ENCODE measurements around the gene STARD3.

DNA sequence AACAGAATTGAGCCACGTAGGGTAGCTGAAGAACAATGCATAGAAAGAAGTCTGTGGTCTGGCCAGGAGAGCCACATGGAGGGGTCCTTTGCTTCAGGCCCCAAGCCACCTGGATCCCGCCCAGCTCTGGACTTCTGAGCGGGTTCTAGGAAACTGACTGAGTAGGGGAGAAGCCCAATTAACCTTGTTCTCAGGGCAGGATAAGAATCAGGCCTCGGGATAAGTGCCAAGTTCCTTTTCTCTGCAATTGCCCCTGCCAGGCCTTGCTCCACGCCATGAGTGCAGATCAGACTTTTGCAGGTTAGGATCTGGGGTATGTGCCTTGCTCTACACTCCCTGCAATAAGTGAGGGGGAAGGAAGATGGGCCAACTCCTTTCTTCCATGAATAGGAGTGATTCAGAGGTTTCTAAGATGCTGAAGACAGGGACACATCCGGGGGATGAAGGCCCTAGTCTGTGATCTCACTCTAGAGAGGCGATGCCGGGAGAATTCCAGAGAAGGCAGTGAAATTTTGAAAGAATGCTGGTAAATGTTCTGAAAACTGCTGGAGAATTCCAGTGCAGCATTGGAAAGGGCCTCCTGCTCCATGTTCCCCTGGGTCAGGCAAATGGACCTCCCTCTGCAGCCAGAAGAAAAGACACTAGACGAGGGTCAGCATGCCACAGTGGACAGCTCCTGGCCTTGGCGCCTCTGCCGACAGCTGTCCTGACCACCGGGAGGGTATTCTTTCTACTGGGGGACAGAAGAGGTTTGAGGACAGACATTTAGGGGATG is 35.0 kb upstream of the STARD3 start:
- TF ChIP-seq, protein P1, sequence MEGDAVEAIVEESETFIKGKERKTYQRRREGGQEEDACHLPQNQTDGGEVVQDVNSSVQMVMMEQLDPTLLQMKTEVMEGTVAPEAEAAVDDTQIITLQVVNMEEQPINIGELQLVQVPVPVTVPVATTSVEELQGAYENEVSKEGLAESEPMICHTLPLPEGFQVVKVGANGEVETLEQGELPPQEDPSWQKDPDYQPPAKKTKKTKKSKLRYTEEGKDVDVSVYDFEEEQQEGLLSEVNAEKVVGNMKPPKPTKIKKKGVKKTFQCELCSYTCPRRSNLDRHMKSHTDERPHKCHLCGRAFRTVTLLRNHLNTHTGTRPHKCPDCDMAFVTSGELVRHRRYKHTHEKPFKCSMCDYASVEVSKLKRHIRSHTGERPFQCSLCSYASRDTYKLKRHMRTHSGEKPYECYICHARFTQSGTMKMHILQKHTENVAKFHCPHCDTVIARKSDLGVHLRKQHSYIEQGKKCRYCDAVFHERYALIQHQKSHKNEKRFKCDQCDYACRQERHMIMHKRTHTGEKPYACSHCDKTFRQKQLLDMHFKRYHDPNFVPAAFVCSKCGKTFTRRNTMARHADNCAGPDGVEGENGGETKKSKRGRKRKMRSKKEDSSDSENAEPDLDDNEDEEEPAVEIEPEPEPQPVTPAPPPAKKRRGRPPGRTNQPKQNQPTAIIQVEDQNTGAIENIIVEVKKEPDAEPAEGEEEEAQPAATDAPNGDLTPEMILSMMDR (IDR thresholded peaks at IDR 0.05), result no peak
- TF ChIP-seq, protein P2, sequence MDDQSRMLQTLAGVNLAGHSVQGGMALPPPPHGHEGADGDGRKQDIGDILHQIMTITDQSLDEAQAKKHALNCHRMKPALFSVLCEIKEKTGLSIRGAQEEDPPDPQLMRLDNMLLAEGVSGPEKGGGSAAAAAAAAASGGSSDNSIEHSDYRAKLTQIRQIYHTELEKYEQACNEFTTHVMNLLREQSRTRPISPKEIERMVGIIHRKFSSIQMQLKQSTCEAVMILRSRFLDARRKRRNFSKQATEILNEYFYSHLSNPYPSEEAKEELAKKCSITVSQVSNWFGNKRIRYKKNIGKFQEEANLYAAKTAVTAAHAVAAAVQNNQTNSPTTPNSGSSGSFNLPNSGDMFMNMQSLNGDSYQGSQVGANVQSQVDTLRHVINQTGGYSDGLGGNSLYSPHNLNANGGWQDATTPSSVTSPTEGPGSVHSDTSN (IDR thresholded peaks at IDR 0.05), result no peak
- TF ChIP-seq, protein P3, sequence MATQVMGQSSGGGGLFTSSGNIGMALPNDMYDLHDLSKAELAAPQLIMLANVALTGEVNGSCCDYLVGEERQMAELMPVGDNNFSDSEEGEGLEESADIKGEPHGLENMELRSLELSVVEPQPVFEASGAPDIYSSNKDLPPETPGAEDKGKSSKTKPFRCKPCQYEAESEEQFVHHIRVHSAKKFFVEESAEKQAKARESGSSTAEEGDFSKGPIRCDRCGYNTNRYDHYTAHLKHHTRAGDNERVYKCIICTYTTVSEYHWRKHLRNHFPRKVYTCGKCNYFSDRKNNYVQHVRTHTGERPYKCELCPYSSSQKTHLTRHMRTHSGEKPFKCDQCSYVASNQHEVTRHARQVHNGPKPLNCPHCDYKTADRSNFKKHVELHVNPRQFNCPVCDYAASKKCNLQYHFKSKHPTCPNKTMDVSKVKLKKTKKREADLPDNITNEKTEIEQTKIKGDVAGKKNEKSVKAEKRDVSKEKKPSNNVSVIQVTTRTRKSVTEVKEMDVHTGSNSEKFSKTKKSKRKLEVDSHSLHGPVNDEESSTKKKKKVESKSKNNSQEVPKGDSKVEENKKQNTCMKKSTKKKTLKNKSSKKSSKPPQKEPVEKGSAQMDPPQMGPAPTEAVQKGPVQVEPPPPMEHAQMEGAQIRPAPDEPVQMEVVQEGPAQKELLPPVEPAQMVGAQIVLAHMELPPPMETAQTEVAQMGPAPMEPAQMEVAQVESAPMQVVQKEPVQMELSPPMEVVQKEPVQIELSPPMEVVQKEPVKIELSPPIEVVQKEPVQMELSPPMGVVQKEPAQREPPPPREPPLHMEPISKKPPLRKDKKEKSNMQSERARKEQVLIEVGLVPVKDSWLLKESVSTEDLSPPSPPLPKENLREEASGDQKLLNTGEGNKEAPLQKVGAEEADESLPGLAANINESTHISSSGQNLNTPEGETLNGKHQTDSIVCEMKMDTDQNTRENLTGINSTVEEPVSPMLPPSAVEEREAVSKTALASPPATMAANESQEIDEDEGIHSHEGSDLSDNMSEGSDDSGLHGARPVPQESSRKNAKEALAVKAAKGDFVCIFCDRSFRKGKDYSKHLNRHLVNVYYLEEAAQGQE (IDR thresholded peaks at IDR 0.05), result peak; percentile 25; the same call in 1 of the 2 replicates
- TF ChIP-seq SMC3 (IDR thresholded peaks at IDR 0.05), result no peak
